ENCODE data around the gene AMZ2.
"Not testable (repeated sequence)": the region's sequence is repeated elsewhere in the genome, so short reads cannot be mapped to it uniquely, and the experiment has no call there.

AMZ2 gene

DNA sequence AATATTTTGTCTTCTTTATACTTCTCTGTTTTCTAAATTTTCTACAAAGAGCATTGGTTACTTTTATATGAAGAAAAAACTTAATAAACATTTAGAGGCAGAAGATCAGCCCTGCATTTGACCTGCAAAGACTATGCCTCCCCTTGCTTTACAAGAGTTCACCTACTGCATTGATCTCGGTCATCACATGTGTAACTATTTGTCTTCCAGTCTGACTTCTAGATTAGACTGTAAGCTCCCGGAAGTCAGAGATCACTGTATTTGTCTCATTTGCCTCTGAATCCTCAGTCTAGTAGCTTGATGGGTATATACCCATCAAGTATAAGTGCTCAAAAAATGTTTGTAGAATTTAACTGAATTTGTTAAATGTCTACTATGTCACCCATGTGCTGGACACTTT lies 27.7 kb upstream of the AMZ2 start:
- DNase-seq (ENCODE audit: low read depth in 2 of 2) = not testable (repeated sequence)

DNA sequence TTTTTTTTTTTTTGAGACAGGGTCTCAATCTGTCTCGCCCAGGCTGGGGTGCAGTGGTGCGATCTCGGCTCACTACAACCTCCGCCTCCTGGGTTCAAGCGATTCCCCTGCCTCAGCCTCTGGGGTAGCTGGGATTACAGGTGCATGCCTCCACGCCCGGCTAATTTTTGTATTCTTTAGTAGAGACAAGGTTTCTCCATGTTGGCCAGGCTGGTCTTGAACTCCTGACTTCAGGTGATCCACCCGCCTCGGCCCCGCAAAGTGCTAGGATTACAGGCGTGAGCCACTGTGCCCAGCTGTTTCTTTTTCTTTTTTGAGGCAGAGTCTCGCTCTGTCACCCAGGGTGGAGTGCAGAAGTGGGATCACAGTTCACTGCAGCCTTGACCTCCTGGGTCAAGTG lies 27.1 kb upstream of the AMZ2 start:
- DNase-seq (ENCODE audit: low read depth in 2 of 2) = not testable (repeated sequence)

- DNase-seq (ENCODE audit: low read depth in 2 of 2) = no peak
Measured at GRCh38 chr17:68221786-68222185, 26.1 kb upstream of the AMZ2 start.

DNA sequence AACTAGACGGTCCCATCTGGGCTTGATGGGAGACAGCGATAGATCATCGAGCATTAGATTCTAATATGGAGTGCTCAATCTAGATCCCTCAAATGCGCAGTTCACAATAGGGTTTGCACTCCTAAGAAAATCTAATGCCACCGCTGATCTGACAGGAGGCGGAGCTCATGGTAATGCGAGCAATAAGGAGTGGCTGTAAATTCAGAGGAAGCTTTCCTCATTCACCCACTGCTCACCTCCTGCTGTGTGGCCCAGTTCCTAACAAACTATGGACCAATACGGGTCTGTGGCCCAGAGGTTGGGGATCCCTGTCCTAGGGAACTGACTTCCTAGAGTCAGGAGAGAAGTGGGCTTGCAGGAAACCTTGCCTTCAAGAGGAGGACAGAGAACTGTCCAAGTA lies 25.2 kb upstream of the AMZ2 start:
- no peak for DNase-seq (ENCODE audit: low read depth in 2 of 2)

DNA sequence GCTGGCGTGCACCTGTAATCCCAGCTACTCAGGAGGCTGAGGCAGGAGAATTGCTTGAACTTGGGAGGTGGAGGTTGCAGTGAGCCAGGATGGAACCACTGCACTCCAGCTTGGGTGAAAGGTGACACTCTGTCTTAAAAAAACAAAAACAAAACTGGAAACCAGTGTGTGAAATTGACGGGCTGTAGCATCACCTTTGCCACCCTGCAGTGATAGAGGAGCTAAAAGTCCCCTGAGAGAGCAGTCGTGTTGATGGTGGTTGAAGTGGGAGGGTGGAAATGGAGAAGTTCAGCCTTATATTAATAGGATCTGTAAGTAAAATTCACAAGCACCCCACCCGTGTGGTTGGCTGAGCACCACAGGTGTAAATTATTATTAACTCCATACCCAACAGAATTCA lies 22.8 kb upstream of the AMZ2 start:
- DNase-seq (ENCODE audit: low read depth in 2 of 2) = not testable (repeated sequence)

DNA sequence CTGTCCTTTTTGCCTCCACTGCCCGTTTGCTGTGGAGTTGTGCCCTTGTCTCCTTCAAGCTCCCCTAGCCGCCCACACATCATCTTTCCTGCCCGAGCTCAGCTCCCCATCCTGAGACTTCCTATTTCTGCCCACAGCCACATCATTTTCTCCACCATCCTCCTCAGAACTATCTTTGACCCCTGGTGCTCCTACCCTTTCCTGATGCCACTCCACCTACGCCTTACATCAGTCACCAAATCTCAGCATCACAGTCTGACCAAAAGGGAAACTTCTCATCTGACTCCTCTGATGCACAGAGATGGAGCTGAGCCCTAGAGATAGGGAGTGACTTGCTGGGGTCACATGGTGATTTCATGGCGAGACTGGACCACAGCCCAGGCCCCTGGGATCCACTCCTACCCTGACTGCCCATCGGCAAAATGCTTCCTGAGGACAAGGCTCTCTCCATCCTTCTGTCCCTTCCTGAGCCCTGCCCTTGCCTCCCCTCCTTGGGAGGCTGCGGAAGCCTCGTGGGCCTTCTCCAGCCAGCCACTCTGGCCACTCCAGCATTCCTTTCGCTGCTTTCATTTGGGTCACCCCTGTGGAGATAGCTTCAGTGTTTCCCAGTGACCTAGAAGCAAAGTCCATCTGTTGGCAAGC lies 19.7 kb upstream of the AMZ2 start:
- not testable (repeated sequence) for DNase-seq (ENCODE audit: low read depth in 2 of 2)

- no peak for DNase-seq (ENCODE audit: low read depth in 2 of 2)
Measured at GRCh38 chr17:68228817-68229570, 18.8 kb upstream of the AMZ2 start.

- DNase-seq (ENCODE audit: low read depth in 2 of 2) = no peak
Measured at GRCh38 chr17:68229619-68230018, 18.2 kb upstream of the AMZ2 start.

DNA sequence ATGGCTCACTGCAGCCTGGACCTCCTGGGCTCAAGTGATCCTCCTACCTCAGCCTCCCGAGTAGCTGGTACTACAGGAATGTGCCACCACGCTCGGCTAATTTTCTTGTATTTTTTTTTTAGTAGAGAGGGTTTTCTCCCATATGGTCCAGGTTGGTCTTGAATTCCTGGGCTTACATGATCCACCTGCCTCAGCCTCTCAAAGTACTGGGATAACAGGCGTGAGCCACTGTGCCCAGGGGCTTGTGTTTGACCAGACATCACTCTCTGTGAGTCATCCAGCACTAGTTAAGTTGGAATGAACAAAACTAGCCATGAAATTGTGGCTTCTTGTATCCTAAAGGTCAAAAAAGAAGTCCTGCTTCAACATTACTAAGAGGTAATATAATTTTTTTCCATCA lies 16.7 kb upstream of the AMZ2 start:
- not testable (repeated sequence) for DNase-seq (ENCODE audit: low read depth in 2 of 2)

GRCh38 chr17:68231541-68231940 lies 16.3 kb upstream of the AMZ2 start:
- no peak for DNase-seq (ENCODE audit: low read depth in 2 of 2)

GRCh38 chr17:68232741-68233140 lies 15.1 kb upstream of the AMZ2 start:
- DNase-seq (ENCODE audit: low read depth in 2 of 2) = not testable (repeated sequence)

DNA sequence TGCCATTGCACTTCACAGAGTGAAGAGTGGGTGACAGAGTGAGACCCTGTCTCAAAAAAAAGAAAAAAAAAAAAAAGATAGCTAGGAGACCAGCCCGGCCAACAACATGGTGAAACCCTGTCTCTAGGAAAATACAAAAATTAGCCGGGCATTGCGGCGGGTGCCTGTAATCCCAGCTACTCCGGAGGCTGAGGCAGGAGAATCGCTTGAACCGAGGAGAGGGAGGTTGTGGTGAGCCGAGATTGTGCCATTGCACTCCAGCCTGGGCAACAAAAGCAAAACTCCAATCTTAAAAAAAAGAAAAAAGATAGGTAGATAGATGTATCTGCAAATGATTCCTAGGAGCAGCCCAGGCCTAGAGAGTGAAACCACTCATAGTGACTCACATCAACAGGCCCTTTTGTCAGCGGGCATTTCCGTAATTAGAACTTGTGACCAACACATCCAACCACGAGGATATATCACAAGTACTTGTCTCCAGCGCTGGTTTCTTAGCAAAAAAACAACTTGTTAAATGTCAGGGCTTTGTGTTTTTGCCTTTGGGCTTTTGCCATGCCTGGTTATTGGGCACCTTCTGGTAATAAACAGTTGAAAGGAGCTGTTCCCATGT lies 13.0 kb upstream of the AMZ2 start:
- DNase-seq (ENCODE audit: low read depth in 2 of 2) = not testable (repeated sequence)

DNA sequence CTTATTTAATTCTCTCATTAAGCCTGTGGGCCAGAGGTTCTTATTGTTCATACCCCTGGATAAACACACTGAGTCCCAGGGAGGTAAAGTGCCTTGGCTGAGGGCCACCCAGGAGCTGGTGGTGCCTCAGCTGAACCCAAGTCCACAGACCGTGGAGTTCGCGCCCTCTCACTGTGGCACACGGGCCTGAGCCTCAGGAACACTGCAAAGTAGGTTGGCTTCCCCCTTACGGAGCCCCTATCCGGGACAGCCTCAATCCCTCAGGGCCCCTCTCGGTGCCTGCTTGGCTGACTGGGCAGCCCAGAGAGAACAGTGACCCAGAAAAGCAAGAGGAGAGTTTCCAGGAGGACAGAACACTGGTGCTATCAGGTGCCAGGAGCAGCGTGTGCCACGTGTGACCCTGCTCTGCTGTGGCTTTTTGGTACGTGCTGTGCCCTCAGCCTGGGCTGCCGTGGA lies 12.5 kb upstream of the AMZ2 start:
- not testable (repeated sequence) for DNase-seq (ENCODE audit: low read depth in 2 of 2)

DNA sequence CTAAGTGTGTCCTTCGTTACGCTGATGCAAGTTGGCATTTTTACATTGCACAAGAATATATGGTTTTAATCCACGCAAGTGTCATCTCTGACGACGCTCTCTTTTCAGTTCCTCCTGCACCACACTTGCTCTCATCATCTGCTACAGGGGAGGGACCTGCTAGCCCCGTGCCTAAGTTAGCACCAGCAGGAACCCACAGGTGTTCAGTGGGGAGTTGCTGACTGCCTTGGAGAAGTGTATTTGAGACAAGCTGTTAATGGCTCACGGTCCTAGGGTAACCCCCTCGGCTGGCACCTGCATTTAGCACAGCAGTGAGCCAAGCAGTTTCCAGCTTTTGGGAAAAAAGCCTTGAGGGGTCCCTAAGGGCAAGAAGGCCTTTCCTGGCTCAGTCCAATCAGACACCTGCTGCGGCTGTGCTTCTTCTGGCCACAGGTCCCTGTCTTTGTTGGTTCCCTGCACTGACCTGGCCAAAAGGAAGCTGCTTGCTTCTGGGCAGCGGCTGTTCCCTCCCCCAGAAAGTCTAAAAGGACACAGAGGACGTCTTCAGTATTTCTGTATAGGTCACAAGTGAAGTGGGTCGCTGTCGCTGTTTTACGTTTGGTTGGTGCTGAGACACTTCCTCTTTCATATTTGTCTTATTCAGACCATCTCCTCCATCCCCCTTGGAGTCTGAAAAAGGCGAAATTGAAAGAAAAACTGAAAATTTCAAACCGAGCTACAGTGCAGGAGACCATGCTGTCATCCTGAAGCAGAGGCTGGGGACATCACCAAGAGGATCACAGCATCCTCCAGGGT lies 10.3 kb upstream of the AMZ2 start:
- DNase-seq (ENCODE audit: low read depth in 2 of 2) = not testable (repeated sequence)

- DNase-seq (ENCODE audit: low read depth in 2 of 2) = no peak
Measured at GRCh38 chr17:68238164-68238870, 9.5 kb upstream of the AMZ2 start.

DNA sequence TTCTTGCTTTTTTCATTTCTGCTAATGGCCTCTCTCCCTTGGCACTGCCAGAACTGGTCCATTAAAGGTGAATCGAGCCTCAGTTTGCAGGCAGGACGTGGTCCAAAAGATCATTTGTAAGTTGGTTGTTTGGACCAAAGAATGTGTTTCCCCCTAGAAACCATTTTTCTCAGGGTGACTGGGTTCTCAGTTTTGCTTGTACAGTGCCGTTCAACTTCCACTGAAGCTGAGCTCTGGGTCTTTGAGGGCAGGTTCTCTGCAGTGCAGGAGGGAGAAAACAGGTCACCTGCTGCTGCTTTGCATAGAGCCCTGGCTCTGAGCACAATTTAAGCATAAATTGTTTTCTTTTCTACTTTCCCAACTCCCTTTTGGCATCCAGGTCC lies 9.0 kb upstream of the AMZ2 start:
- DNase-seq (ENCODE audit: low read depth in 2 of 2) = no peak

- DNase-seq (ENCODE audit: low read depth in 2 of 2) = no peak
Measured at GRCh38 chr17:68239632-68240366, 8.0 kb upstream of the AMZ2 start.

- DNase-seq (ENCODE audit: low read depth in 2 of 2) = no peak
Measured at GRCh38 chr17:68246271-68247028, 1.4 kb upstream of the AMZ2 start.

GRCh38 chr17:68248199-68248825 lies 469 bp downstream of the AMZ2 start:
- DNase-seq (ENCODE audit: low read depth in 2 of 2) = no peak

DNA sequence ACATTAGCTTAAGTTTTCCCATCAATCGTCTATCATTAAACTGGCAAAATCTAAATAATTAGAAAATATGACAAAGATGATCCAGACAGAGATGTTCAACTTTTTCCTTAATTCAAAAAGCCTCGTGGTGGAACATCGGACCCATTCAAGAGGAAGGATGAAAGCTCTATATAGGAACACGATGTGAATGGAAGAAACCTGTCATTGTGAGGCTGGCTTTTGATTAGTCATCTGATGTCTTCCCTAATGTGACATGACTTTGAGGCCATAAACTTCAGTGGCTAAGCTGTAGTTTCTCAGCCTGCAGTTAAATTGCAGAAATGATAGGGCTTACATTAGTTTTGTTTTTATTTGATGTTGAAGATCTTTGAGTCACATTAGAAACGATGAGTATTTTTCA lies 1.0 kb downstream of the AMZ2 start:
- no peak for DNase-seq (ENCODE audit: low read depth in 2 of 2)
